GM12875 (cell line): ENCODE measurements around the gene CTSL.

ENCODE experiments used
- H3K4me3 ChIP-seq: one replicate; pipeline ENCODE4 v1.5.1; 2011; ENCODE audit warnings: low read depth, low read length, control low read depth
- CTCF ChIP-seq: IDR thresholded peaks from 2 replicates; pipeline ENCODE4 v1.5.1; 2011; ENCODE audit warnings: low read depth, mild to moderate bottlenecking, control low read depth, inconsistent platforms, low read length, moderate library complexity, borderline replicate concordance; ENCODE audit not compliant: insufficient read depth

The CTSL gene

DNA sequence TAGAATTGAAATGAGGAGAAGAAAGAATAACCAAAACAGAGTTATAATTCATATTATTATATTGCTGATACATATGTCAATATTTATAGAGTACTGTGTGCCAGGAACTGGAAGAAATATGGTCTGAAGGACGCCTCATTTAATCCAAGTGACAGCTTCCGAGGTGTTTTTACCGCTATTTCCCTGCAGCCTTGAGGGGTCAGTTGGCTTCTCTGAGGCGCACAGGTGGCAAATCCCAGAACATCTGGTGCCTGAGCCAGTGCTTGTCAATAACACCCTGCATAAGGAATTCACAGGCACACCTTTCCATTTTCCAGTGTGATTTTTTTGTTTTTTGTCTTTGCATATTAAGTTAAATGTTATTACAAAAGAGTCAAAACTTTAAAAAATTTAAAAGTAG is 43.3 kb upstream of the CTSL start:
- no peak overlapping the region for H3K4me3 ChIP-seq
- no peak for TF ChIP-seq CTCF

- TF ChIP-seq CTCF = 0 out of 2 replicates have a peak, but pooled peaks have one; percentile 5
These were observed 41.9 kb upstream of the CTSL start for GRCh38 chr9:87683751-87684626.

DNA sequence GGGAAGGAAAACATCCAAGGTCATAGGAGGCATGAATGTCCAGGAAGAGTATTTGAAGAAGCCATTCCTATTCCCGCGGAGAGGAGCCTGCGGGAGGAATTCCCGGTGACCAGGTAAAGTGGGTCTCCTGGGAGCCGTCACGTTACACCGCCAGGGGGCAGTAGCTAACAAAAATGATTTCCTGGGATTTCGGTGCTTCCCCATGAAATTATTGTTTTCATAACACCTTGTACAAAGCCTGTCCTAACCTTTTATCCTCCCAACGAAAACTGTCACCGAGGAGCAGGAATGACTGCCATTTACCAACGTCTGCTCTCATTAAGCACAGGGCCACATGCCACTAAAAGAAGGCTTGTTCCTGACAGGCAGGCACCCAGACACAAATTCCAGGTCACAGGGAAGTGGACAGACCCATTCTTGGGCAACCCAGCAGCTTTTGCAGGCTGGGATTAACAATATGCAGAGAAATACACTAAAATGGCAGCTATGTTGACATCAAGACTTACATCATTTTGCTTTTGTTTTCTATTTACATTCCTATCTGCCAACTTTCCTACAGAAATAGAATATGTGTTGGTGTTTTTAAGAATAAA is 41.2 kb upstream of the CTSL start:
- peak; percentile 36; the same call in 1 of the 2 replicates for TF ChIP-seq CTCF
- no peak overlapping the region for H3K4me3 ChIP-seq

More at GRCh38 chr9:87683751-87684626, 41.9 kb upstream of the CTSL start:
- H3K4me3 ChIP-seq = no peak overlapping the region

GRCh38 chr9:87685441-87685840 is 40.5 kb upstream of the CTSL start:
- no peak overlapping the region for H3K4me3 ChIP-seq
- no peak for TF ChIP-seq CTCF

- TF ChIP-seq CTCF = no peak
These were observed 39.9 kb upstream of the CTSL start for GRCh38 chr9:87685871-87686519.

DNA sequence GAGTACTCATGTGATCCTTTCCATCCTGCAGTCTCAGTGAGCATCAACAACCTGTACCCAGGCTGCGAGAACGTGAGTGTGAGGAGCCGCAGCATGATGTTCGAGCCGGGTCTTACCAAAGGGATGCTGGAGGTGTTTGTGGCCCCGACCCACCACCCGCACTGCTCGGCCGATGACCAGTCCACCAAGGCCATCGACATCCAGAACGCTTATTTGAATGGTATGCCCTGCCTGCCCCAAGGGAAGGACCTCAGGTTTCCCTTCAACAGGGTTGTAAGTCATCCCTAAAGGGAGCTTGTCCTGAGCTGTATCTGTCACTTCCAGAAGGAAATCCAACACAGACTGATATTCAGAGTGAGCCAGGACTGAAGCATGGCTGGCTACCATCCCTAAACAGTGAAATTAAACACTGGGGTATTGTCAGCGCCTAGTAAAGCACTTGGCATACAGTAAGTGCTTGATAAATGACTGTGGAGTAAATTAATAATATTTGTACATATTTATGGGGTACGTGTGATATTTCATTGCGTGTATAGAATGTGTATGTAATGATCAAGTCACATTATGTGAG is 39.3 kb upstream of the CTSL start:
- no peak for TF ChIP-seq CTCF
- no peak overlapping the region for H3K4me3 ChIP-seq

More at GRCh38 chr9:87685871-87686519, 39.9 kb upstream of the CTSL start:
- H3K4me3 ChIP-seq = no peak overlapping the region

DNA sequence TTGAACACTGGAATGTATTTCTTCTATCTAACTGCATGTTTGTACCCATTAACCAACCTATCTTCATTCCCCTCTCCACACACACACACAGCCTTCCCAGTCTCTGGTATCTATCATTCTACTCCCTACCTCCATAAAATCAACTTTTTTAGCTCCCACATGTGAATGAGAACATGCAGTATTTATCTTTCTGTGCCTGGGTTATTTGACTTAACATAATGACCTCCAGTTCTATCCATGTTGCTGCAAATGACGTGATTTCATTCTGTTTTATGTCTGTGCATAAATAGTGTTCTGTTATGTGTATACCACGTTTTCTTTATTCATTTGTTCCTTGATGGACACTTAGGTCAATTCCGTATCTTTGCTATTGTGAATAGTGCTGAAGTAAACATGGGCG is 38.7 kb upstream of the CTSL start:
- H3K4me3 ChIP-seq = no peak overlapping the region
- TF ChIP-seq CTCF = no peak
